GM23338 (cell line): ENCODE results near the gene THADA. TPM values are rescaled to one million over a fixed set of nuclear protein-coding genes. Genes with fewer than 3 reads are reported as not detected.

Experiments
- ATAC-seq: fragments of 200-7000 bp; cut with Tn5 transposase; 3 replicates; pipeline ENCODE4 v1.9.1; 2020
- DNase-seq: peaks from one replicate; pipeline ENCODE4 v3.0.0-alpha.2; 2015; ENCODE audit warnings: low spot score
- H2AFZ ChIP-seq: fragments of 200-600 bp; sonication (generic); 2 replicates; pipeline ENCODE4 v1.8.0; 2016; ENCODE audit warnings: antibody characterized with exemption, mild to moderate bottlenecking, moderate library complexity
- H3F3A ChIP-seq: fragments of 200-600 bp; sonication (generic); replicated peaks from 2 replicates; pipeline ENCODE4 v1.8.0; 2017; ENCODE audit warnings: antibody characterized with exemption, mixed run types, low read depth
- H3K27ac ChIP-seq: fragments of 200-600 bp; sonication (generic); 2 replicates; pipeline ENCODE4 v1.6.1; 2016; ENCODE audit warnings: low read depth
- H3K27me3 ChIP-seq: fragments of 200-600 bp; sonication (generic); 2 replicates; pipeline ENCODE4 v1.8.0; 2016; ENCODE audit warnings: mild to moderate bottlenecking, mixed run types, moderate library complexity; ENCODE audit not compliant: insufficient read depth
- H3K36me3 ChIP-seq: fragments of 200-600 bp; sonication (generic); 2 replicates; pipeline ENCODE4 v1.8.0; 2016; ENCODE audit warnings: mild to moderate bottlenecking; ENCODE audit not compliant: insufficient read depth
- H3K4me1 ChIP-seq: fragments of 200-600 bp; sonication (generic); 2 replicates; pipeline ENCODE4 v1.8.0; 2016; ENCODE audit warnings: mild to moderate bottlenecking, moderate library complexity; ENCODE audit not compliant: insufficient read depth
- H3K4me2 ChIP-seq: fragments of 200-600 bp; sonication (generic); 2 replicates; pipeline ENCODE4 v1.7.1; 2017; ENCODE audit warnings: mixed run types
- H3K4me3 ChIP-seq: fragments of 200-600 bp; sonication (generic); 2 replicates; pipeline ENCODE4 v1.6.1; 2016; ENCODE audit warnings: mixed run types
- H3K79me2 ChIP-seq: fragments of 200-600 bp; sonication (generic); replicated peaks from 2 replicates; pipeline ENCODE4 v1.8.0; 2017; ENCODE audit warnings: mild to moderate bottlenecking; ENCODE audit not compliant: insufficient read depth
- H3K9me2 ChIP-seq: fragments of 200-600 bp; sonication (generic); 2 replicates; pipeline ENCODE4 v1.8.0; 2017; ENCODE audit not compliant: insufficient read depth
- H4K20me1 ChIP-seq: fragments of 200-600 bp; sonication (generic); replicated peaks from 2 replicates; pipeline ENCODE4 v1.8.0; 2017; ENCODE audit warnings: mild to moderate bottlenecking; ENCODE audit not compliant: insufficient read depth
- H3K27ac Mint-ChIP-seq: 2 replicates; pipeline ENCODE4 v1.8.0; 2020; ENCODE audit warnings: inconsistent platforms, mild to moderate bottlenecking, moderate library complexity, mixed read lengths
- H3K27me3 Mint-ChIP-seq: 3 replicates; pipeline ENCODE4 v1.8.0; 2022; ENCODE audit warnings: low read depth, mild to moderate bottlenecking, moderate library complexity, mixed read lengths, inconsistent platforms; ENCODE audit not compliant: insufficient read depth, poor library complexity
- H3K36me3 Mint-ChIP-seq: 3 replicates; pipeline ENCODE4 v1.8.0; 2021; ENCODE audit warnings: low read depth, mild to moderate bottlenecking, inconsistent platforms, moderate library complexity, mixed read lengths
- H3K4me1 Mint-ChIP-seq: 3 replicates; pipeline ENCODE4 v1.8.0; 2020; ENCODE audit warnings: mild to moderate bottlenecking, inconsistent platforms, mixed read lengths
- H3K4me3 Mint-ChIP-seq: 3 replicates; pipeline ENCODE4 v1.8.0; 2021; ENCODE audit warnings: moderate library complexity, mild to moderate bottlenecking, inconsistent platforms, mixed read lengths
- H3K9me3 Mint-ChIP-seq: 3 replicates; pipeline ENCODE4 v1.8.0; 2020; ENCODE audit warnings: moderate library complexity, mild to moderate bottlenecking, inconsistent platforms, mixed read lengths
- CREB1 ChIP-seq: fragments of 250-450 bp; sonication (Bioruptor Pico); IDR thresholded peaks from 2 replicates; pipeline ENCODE4 v1.5.0; 2020; ENCODE audit warnings: low read depth, mild to moderate bottlenecking, moderate library complexity
- CTCF ChIP-seq, 2 experiments: fragments of 200-600 bp in 1 of 2; sonication (generic) in 1 of 2; conservative IDR thresholded peaks; 2 replicates each; pipeline versions ENCODE4 v1.5.1 to v1.6.1; 2016 to 2017; ENCODE audit warnings: antibody characterized with exemption in 2 of 2, low read depth in 2 of 2, mild to moderate bottlenecking in 2 of 2, moderate library complexity in 1 of 2
- ETS1 ChIP-seq: IDR thresholded peaks from 2 replicates; pipeline ENCODE4 v1.6.1; 2016; ENCODE audit warnings: antibody characterized with exemption
- EZH2 ChIP-seq: fragments of 200-600 bp; sonication (generic); IDR thresholded peaks from one replicate; pipeline ENCODE4 v1.8.0; 2017; ENCODE audit warnings: antibody characterized with exemption, mild to moderate bottlenecking, low read depth; ENCODE audit not compliant: unreplicated experiment
- EZH2phosphoT487 ChIP-seq: fragments of 200-600 bp; sonication (generic); IDR thresholded peaks from one replicate; pipeline ENCODE4 v1.8.1; 2018; ENCODE audit warnings: antibody characterized with exemption; ENCODE audit not compliant: unreplicated experiment
- JUNB ChIP-seq: IDR thresholded peaks from one replicate; pipeline ENCODE4 v1.6.1; 2016; ENCODE audit warnings: antibody characterized with exemption; ENCODE audit not compliant: unreplicated experiment
- NANOG ChIP-seq: IDR thresholded peaks from 2 replicates; pipeline ENCODE4 v1.6.1; 2016; ENCODE audit warnings: antibody characterized with exemption, borderline replicate concordance
- POLR2AphosphoS5 ChIP-seq: IDR thresholded peaks from 2 replicates; pipeline ENCODE4 v1.6.1; 2016; ENCODE audit warnings: antibody characterized with exemption, low read depth
- STAT1 ChIP-seq: IDR thresholded peaks from one replicate; pipeline ENCODE4 v1.6.1; 2016; ENCODE audit warnings: antibody characterized with exemption; ENCODE audit not compliant: unreplicated experiment
- ZNF114 ChIP-seq: fragments of 250-450 bp; sonication (Bioruptor Pico); IDR thresholded peaks from 2 replicates; pipeline ENCODE4 v1.5.0; 2020; ENCODE audit warnings: mild to moderate bottlenecking, moderate library complexity
- ZNF331 ChIP-seq: fragments of 250-450 bp; sonication (Bioruptor Pico); IDR thresholded peaks from 2 replicates; pipeline ENCODE4 v1.5.0; 2020; ENCODE audit warnings: low read depth, mild to moderate bottlenecking, moderate library complexity
- polyA plus RNA-seq: library from polyadenylated mRNA; unstranded; fragments of >200 nt; fragmentation: Nextera tagmentation; extraction: Ambion mirVana; gene quantifications from 2 replicates; pipeline ENCODE4 v1.2.1, GENCODE V29; 2016
- total RNA-seq: library from RNA; depleted of rRNA; stranded (reverse); fragments of >200 nt; shearing (Covaris generic); gene quantifications from 2 replicates; pipeline ENCODE4 v1.2.3, GENCODE V29; 2014
- TF ChIP-seq, protein P1 (sequence below): fragments of 250-450 bp; sonication (Bioruptor Pico); IDR thresholded peaks from 2 replicates; pipeline ENCODE4 v1.5.0; 2020; ENCODE audit warnings: mild to moderate bottlenecking, moderate library complexity
- TF ChIP-seq, protein P2 (sequence below): IDR thresholded peaks from one replicate; pipeline ENCODE4 v1.6.1; 2018; ENCODE audit warnings: antibody characterized with exemption; ENCODE audit not compliant: unreplicated experiment

THADA gene
- total and polyA plus RNA-seq, 2 experiments from 2014 or later, result 17.0 to 30.7 TPM

DNA sequence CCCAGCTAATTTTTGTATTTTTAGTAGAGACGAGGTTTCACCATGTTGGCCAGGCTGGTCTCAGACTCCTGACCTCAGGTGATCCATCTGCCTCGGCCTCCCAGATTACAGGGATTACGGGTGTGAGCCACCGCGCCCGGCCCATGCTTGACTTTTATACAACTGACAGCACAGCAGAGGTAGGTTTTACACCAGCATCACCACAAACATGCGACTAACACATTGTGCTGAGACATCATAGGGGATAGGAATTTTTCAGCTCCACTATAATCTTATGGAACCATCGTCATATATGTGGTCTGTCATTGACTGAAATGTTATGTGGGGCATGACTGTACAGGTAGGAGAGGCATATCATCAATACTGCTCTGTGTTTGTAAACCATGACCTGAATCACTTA lies 122.1 kb downstream of the THADA start:
- H3K36me3 Mint-ChIP-seq, result no peaks in the 10 kb centered on the region
- H3K9me3 Mint-ChIP-seq, result no peaks in the 10 kb centered on the region
- no peaks in the 10 kb centered on the region for H3K36me3 ChIP-seq
- H3K4me1 Mint-ChIP-seq, result peaks cover 10% of the 10 kb centered on the region
- no peak overlapping the region for H3K4me2 ChIP-seq
- TF ChIP-seq ZNF114 (CRISPR knock-in tag), result no peak
- TF ChIP-seq EZH2phosphoT487, result no peak
- TF ChIP-seq CREB1 (CRISPR knock-in tag), result no peak
- TF ChIP-seq, protein P1, sequence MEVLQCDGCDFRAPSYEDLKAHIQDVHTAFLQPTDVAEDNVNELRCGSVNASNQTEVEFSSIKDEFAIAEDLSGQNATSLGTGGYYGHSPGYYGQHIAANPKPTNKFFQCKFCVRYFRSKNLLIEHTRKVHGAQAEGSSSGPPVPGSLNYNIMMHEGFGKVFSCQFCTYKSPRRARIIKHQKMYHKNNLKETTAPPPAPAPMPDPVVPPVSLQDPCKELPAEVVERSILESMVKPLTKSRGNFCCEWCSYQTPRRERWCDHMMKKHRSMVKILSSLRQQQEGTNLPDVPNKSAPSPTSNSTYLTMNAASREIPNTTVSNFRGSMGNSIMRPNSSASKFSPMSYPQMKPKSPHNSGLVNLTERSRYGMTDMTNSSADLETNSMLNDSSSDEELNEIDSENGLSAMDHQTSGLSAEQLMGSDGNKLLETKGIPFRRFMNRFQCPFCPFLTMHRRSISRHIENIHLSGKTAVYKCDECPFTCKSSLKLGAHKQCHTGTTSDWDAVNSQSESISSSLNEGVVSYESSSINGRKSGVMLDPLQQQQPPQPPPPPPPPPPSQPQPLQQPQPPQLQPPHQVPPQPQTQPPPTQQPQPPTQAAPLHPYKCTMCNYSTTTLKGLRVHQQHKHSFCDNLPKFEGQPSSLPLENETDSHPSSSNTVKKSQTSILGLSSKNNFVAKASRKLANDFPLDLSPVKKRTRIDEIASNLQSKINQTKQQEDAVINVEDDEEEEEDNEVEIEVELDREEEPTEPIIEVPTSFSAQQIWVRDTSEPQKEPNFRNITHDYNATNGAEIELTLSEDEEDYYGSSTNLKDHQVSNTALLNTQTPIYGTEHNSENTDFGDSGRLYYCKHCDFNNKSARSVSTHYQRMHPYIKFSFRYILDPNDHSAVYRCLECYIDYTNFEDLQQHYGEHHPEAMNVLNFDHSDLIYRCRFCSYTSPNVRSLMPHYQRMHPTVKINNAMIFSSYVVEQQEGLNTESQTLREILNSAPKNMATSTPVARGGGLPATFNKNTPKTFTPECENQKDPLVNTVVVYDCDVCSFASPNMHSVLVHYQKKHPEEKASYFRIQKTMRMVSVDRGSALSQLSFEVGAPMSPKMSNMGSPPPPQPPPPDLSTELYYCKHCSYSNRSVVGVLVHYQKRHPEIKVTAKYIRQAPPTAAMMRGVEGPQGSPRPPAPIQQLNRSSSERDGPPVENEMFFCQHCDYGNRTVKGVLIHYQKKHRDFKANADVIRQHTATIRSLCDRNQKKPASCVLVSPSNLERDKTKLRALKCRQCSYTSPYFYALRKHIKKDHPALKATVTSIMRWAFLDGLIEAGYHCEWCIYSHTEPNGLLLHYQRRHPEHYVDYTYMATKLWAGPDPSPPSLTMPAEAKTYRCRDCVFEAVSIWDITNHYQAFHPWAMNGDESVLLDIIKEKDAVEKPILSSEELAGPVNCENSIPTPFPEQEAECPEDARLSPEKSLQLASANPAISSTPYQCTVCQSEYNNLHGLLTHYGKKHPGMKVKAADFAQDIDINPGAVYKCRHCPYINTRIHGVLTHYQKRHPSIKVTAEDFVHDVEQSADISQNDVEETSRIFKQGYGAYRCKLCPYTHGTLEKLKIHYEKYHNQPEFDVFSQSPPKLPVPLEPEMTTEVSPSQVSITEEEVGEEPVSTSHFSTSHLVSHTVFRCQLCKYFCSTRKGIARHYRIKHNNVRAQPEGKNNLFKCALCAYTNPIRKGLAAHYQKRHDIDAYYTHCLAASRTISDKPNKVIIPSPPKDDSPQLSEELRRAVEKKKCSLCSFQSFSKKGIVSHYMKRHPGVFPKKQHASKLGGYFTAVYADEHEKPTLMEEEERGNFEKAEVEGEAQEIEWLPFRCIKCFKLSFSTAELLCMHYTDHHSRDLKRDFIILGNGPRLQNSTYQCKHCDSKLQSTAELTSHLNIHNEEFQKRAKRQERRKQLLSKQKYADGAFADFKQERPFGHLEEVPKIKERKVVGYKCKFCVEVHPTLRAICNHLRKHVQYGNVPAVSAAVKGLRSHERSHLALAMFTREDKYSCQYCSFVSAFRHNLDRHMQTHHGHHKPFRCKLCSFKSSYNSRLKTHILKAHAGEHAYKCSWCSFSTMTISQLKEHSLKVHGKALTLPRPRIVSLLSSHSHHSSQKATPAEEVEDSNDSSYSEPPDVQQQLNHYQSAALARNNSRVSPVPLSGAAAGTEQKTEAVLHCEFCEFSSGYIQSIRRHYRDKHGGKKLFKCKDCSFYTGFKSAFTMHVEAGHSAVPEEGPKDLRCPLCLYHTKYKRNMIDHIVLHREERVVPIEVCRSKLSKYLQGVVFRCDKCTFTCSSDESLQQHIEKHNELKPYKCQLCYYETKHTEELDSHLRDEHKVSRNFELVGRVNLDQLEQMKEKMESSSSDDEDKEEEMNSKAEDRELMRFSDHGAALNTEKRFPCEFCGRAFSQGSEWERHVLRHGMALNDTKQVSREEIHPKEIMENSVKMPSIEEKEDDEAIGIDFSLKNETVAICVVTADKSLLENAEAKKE, result no peak
- no peak for TF ChIP-seq EZH2
- no peak for TF ChIP-seq POLR2AphosphoS5
- TF ChIP-seq JUNB, result no peak
- no peak for TF ChIP-seq NANOG
- no peak for TF ChIP-seq ZNF331 (CRISPR knock-in tag)
- TF ChIP-seq CTCF (conservative IDR thresholded peaks at IDR 0.05; ENCODE audit: low read depth in 2 of 2), result no peak
- TF ChIP-seq, protein P2, sequence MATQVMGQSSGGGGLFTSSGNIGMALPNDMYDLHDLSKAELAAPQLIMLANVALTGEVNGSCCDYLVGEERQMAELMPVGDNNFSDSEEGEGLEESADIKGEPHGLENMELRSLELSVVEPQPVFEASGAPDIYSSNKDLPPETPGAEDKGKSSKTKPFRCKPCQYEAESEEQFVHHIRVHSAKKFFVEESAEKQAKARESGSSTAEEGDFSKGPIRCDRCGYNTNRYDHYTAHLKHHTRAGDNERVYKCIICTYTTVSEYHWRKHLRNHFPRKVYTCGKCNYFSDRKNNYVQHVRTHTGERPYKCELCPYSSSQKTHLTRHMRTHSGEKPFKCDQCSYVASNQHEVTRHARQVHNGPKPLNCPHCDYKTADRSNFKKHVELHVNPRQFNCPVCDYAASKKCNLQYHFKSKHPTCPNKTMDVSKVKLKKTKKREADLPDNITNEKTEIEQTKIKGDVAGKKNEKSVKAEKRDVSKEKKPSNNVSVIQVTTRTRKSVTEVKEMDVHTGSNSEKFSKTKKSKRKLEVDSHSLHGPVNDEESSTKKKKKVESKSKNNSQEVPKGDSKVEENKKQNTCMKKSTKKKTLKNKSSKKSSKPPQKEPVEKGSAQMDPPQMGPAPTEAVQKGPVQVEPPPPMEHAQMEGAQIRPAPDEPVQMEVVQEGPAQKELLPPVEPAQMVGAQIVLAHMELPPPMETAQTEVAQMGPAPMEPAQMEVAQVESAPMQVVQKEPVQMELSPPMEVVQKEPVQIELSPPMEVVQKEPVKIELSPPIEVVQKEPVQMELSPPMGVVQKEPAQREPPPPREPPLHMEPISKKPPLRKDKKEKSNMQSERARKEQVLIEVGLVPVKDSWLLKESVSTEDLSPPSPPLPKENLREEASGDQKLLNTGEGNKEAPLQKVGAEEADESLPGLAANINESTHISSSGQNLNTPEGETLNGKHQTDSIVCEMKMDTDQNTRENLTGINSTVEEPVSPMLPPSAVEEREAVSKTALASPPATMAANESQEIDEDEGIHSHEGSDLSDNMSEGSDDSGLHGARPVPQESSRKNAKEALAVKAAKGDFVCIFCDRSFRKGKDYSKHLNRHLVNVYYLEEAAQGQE, result no peak
- TF ChIP-seq ETS1, result no peak
- no peak for TF ChIP-seq STAT1
- H3K79me2 ChIP-seq, result no peaks in the 10 kb centered on the region
- no peaks in the 10 kb centered on the region for H4K20me1 ChIP-seq
- no peaks in the 10 kb centered on the region for H3K9me2 ChIP-seq
- H3K27ac ChIP-seq, result no peak overlapping the region
- H3K27me3 Mint-ChIP-seq, result peaks cover 1% of the 10 kb centered on the region
- H3K27me3 ChIP-seq, result no peaks in the 10 kb centered on the region
- no peak overlapping the region for H3K4me3 Mint-ChIP-seq
- DNase-seq (no peak), ATAC-seq (no peak)
- no peak overlapping the region for H3K4me3 ChIP-seq
- no peaks in the 10 kb centered on the region for H3F3A ChIP-seq
- H3K4me1 ChIP-seq, result peaks cover 3% of the 10 kb centered on the region; the same call in 1 of the 2 replicates
- H2AFZ ChIP-seq, result no peak overlapping the region
- no peak overlapping the region for H3K27ac Mint-ChIP-seq
